ENCODE data around the gene ABI3BP.

ABI3BP gene

DNA sequence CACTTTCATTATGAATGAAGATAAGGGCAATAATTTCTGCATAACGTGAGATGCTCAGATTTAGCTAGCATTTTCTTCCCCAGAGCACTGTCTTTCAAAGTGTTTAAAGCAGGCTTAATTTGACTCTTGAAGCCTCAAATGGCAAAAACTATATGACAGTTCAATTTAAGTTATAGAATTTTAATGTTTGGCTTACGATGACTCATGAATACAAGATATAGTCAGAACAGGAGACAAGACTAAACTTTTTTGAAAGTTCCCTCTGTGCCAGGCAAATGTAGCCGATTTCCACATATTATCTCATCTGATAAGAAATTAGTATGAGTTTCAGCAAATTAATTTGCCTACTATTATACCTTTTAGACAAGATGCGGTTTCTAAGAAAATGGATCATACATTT lies 19.6 kb downstream of the ABI3BP start:
- DNase-seq (ENCODE audit: low read depth), result no peak
- no peak overlapping the region for H3K4me3 ChIP-seq (ENCODE audit: low read length)
- TF ChIP-seq, protein P1, sequence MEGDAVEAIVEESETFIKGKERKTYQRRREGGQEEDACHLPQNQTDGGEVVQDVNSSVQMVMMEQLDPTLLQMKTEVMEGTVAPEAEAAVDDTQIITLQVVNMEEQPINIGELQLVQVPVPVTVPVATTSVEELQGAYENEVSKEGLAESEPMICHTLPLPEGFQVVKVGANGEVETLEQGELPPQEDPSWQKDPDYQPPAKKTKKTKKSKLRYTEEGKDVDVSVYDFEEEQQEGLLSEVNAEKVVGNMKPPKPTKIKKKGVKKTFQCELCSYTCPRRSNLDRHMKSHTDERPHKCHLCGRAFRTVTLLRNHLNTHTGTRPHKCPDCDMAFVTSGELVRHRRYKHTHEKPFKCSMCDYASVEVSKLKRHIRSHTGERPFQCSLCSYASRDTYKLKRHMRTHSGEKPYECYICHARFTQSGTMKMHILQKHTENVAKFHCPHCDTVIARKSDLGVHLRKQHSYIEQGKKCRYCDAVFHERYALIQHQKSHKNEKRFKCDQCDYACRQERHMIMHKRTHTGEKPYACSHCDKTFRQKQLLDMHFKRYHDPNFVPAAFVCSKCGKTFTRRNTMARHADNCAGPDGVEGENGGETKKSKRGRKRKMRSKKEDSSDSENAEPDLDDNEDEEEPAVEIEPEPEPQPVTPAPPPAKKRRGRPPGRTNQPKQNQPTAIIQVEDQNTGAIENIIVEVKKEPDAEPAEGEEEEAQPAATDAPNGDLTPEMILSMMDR (conservative IDR thresholded peaks at IDR 0.05; ENCODE audit: low read depth, low read length), result no peak

DNA sequence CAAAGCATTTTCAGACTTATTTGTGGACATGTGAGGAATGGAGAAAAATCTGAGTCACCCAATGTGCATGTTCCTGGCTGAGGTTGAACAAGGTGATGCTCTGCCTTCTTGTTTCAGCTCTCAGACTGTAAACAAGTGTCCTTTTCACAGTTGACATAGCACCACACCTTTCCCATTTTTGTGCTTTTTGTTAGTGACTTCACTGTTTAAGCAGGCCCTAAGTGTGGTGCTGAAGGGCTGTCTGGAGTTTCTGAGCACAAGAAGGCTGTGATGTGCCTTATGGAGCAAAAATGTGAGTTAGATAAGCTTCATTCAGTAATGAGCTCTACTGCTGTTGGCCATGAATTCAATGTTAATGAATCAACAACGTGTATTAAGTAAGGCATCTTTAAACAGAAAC lies 20.4 kb downstream of the ABI3BP start:
- TF ChIP-seq, protein P1 (conservative IDR thresholded peaks at IDR 0.05; ENCODE audit: low read depth, low read length), result no peak
- DNase-seq (ENCODE audit: low read depth), result no peak
- H3K4me3 ChIP-seq (ENCODE audit: low read length), result no peak overlapping the region

DNA sequence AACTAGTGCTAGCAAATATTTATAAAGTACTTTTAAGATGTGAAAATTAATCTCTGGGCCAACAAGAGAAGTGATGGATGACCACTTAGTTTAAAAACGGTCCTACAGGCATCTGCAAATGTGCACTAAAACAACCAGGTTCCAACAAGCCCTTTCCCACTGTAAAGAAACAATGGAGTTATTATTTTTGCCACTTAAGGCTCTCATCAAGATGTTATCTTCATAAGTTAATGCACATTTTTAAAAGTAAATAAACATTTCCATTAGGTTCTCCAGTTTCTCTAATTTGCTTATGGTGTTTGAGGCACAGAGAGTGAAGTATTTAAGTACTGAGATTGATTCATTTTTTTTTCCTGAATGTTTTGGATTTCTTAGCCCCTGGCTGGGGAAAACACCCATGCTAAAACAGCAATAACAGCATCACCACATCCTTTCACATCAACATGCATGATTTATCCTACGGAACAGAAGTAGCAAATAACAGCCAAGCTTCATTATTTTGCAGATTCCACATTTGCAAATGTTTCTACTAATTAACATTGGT lies 20.8 kb downstream of the ABI3BP start:
- TF ChIP-seq, protein P1 (conservative IDR thresholded peaks at IDR 0.05; ENCODE audit: low read depth, low read length), result no peak
- no peak for DNase-seq (ENCODE audit: low read depth)
- H3K4me3 ChIP-seq (ENCODE audit: low read length), result no peak overlapping the region

DNA sequence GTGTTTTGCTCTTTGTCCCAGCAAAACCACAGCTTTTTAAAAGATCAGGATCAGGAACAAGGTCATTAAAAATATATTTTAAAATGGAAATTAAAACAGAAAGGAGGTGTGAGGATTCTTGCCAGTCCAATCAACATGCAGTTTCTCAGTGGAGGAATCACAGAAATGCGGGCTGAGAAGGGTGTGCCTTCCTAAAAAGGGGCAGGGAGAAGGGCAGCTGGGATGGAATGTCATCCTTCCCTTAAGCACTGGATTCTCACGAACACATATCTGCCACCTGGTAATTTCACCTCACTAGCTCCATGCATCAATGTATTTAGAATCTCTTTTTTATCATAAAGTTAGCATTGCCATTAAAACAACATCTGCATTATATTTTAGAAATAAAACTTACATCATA lies 21.4 kb downstream of the ABI3BP start:
- no peak overlapping the region for H3K4me3 ChIP-seq (ENCODE audit: low read length)
- TF ChIP-seq, protein P1 (conservative IDR thresholded peaks at IDR 0.05; ENCODE audit: low read depth, low read length), result no peak
- DNase-seq (ENCODE audit: low read depth), result no peak

DNA sequence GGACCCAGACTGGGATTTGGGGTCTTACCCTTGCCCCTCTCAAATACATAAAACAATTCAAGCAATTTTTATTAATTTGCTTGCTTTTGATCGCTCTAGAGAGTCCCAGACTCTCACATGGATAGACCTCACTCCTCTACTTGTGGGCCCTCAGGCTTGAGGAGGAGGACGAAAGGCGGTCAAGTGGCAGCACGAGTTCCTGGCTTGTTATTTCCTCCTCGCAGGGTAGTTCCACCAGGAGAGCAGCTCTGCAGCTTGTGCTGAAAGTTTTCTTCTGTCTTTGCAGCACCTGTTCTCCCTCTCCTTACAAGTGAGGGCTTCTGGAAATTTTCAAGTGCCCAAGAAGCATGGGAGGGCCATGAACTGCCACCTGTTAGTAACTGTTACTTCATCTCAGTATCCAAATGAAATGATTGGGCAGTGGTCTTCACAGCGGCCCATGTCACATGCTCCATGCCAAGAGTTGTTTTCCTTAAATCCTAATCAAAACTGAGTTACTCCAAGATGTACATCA lies 22.7 kb downstream of the ABI3BP start:
- no peak for DNase-seq (ENCODE audit: low read depth)
- TF ChIP-seq, protein P1 (conservative IDR thresholded peaks at IDR 0.05; ENCODE audit: low read depth, low read length), result no peak
- H3K4me3 ChIP-seq (ENCODE audit: low read length), result no peak overlapping the region

DNA sequence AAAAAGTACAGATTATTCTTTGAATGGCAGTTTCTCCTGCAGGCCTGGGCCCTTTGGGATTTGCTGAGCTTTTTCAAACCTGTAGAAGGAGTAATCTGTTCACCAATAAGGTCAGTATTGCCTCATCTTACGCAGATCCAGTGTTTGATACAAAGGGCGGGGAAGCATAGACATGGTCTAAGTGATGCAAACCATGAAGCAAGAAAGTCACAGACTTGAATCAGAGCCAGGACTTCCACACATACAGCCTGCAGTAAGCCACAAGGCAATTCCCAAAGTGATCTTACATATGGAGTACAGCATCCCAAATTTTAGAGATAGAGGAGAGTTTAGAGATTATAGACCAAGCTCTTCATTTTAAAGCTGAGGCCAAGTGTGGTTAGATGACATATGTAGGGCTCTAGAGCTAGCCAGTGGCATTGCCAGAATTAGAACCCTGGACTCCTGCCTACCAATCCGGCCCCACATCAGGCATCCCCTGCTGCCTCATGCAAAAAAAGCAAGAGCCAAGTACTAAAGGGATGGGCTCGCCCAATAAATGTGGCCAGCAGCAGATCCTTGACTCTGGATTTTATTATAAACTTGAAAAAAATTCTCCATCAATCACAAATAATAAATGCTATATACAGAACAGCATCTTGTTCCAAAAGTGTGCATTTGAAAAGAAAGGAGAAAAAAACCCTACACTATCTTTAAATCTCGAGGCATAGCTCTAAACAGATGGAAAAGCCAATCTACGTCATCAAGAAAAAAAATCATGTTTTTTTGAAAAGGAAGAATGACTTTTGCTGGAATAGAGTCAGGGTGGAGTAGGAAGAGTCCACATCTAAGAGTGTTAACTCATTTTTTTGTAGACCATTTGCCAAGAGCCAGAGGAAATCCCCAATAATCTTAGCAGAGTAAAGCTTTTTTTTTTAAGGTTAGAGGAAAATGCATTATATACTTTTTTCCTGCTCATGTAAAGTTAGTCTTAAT lies 24.0 kb downstream of the ABI3BP start:
- no peak overlapping the region for H3K4me3 ChIP-seq (ENCODE audit: low read length)
- no peak for DNase-seq (ENCODE audit: low read depth)

More for the DNA sequence above, 24.0 kb downstream of the ABI3BP start:
- TF ChIP-seq, protein P1 (conservative IDR thresholded peaks at IDR 0.05; ENCODE audit: low read depth, low read length), result no peak

Measured in retinal pigment epithelial cell (primary cell).